A673 (cell line): ENCODE results near the gene BHLHA15.

ENCODE experiments used
- CTCF ChIP-seq: fragments of 300-800, 200-600 bp; sonication (generic); conservative IDR thresholded peaks from 2 replicates; pipeline ENCODE4 v1.5.1; 2017; ENCODE audit warnings: low read depth, mild to moderate bottlenecking, antibody characterized with exemption, low read length, moderate library complexity, mixed read lengths
- EZH2 ChIP-seq: fragments of 200-600 bp; sonication (generic); IDR thresholded peaks from 2 replicates; pipeline ENCODE4 v1.6.1; 2017; ENCODE audit warnings: borderline replicate concordance, low read depth, mild to moderate bottlenecking, mixed read lengths, antibody characterized with exemption, low read length; ENCODE audit not compliant: poor library complexity, severe bottlenecking

DNA sequence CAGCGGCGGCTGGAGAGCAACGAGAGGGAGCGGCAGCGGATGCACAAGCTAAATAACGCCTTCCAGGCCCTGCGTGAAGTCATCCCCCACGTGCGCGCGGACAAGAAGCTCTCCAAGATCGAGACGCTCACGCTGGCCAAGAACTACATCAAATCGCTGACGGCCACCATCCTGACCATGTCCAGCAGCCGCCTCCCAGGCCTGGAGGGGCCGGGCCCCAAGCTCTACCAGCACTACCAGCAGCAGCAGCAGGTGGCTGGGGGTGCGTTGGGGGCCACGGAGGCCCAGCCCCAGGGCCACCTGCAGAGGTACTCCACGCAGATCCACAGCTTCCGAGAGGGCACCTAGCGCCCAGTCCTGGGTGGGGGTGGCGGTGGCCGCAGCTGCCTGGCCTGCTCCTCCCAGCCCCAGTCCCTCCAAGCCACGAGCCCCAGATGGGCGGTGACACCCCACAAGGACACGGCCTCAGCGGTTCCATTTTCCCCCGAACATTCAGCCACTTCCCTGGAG lies 1.3 kb downstream of the BHLHA15 start:
- TF ChIP-seq CTCF, result no peak
- TF ChIP-seq EZH2, result no peak
